H1 (cell line): Measurements from ENCODE around the gene ANKRD40CL. TPM values are rescaled to one million over a fixed set of nuclear protein-coding genes. Genes with fewer than 3 reads are reported as not detected.

Experiments
- CTCF ChIA-PET: fragments of 300-600 bp; sonication (Branson Sonifier 250); formaldehyde crosslinking; loops from one replicate; lab custom pipeline; 2021; ENCODE audit not compliant: partially characterized antibody; lab: Charles Lee
- POLR2A ChIA-PET: fragments of 300-600 bp; sonication (Branson Sonifier 250); formaldehyde crosslinking; loops from one replicate; lab custom pipeline; 2021; ENCODE audit warnings: inconsistent platforms; ENCODE audit not compliant: partially characterized antibody; lab: Charles Lee
- DNase-seq, 2 experiments: peaks; one replicate each; pipeline versions ENCODE4 v3.0.0 to v3.0.0-alpha.2; 2010 to 2022; ENCODE audit warnings: low spot score in 2 of 2, low read depth in 1 of 2, mixed read lengths in 1 of 2
- FAIRE-seq: peaks from 2 replicates; lab custom pipeline; 2011; peaks lifted over from hg19 to GRCh38; lab: Jason Lieb, UNC
- H2AFZ ChIP-seq: 2 replicates; pipeline ENCODE4 v1.8.1; 2012; ENCODE audit warnings: low read length, inconsistent platforms
- H2AK5ac ChIP-seq: 2 replicates; pipeline ENCODE4 v1.6.1; 2013; ENCODE audit warnings: low read depth, low read length
- H2BK120ac ChIP-seq: replicated peaks from 2 replicates; pipeline ENCODE3; 2013; ENCODE audit warnings: low read depth, low read length, inconsistent platforms
- H2BK12ac ChIP-seq: 2 replicates; pipeline ENCODE4 v1.6.1; 2013; ENCODE audit warnings: low read depth, low read length
- H2BK15ac ChIP-seq: 2 replicates; pipeline ENCODE4 v1.6.1; 2013; ENCODE audit warnings: low read length
- H2BK20ac ChIP-seq: 2 replicates; pipeline ENCODE4 v1.6.1; 2013; ENCODE audit warnings: low read length
- H2BK5ac ChIP-seq: 2 replicates; pipeline ENCODE4 v1.6.1; 2013; ENCODE audit warnings: low read depth, low read length
- H3K14ac ChIP-seq: 2 replicates; pipeline ENCODE4 v1.6.1; 2013; ENCODE audit warnings: inconsistent platforms; ENCODE audit not compliant: insufficient read length
- H3K18ac ChIP-seq: 2 replicates; pipeline ENCODE4 v1.6.1; 2013; ENCODE audit warnings: low read length; ENCODE audit errors: extremely low read depth
- H3K23ac ChIP-seq: 2 replicates; pipeline ENCODE4 v1.6.1; 2013; ENCODE audit warnings: inconsistent platforms; ENCODE audit not compliant: insufficient read length
- H3K23me2 ChIP-seq: 2 replicates; pipeline ENCODE4 v1.6.1; 2013; ENCODE audit warnings: low read depth, low read length
- H3K27ac ChIP-seq: 2 replicates; pipeline ENCODE4 v1.6.1; 2011; ENCODE audit warnings: low read depth, low read length, inconsistent platforms
- H3K27me3 ChIP-seq, 4 experiments: replicated peaks in 1 of 4; 1 replicate in 1 of 4; 2 replicates in 3 of 4; pipeline versions ENCODE4 v1.6.1 to v1.8.1; 2011 to 2013; ENCODE audit warnings: low read length in 3 of 4, mild to moderate bottlenecking in 3 of 4, inconsistent platforms in 2 of 4, mixed read lengths in 2 of 4, moderate library complexity in 1 of 4; ENCODE audit not compliant: control insufficient read depth in 3 of 4, insufficient read depth in 3 of 4; ENCODE audit errors: extremely low read depth in 1 of 4
- H3K36me3 ChIP-seq, 4 experiments: 2 replicates each; pipeline versions ENCODE4 v1.6.1 to v1.8.1; 2011 to 2013; ENCODE audit warnings: mild to moderate bottlenecking in 4 of 4, low read length in 3 of 4, moderate library complexity in 2 of 4, control low read depth in 1 of 4, inconsistent platforms in 1 of 4; ENCODE audit not compliant: insufficient read depth in 4 of 4, control insufficient read depth in 2 of 4
- H3K4ac ChIP-seq: replicated peaks from 2 replicates; pipeline ENCODE3; 2013; ENCODE audit warnings: low read length, low read depth, mixed read lengths, inconsistent platforms; ENCODE audit not compliant: insufficient read length
- H3K4me1 ChIP-seq, 4 experiments: replicated peaks in 1 of 4; 1 replicate in 1 of 4; 2 replicates in 3 of 4; pipeline versions ENCODE4 v1.6.1 to v1.8.1; 2011 to 2013; ENCODE audit warnings: low read length in 3 of 4, inconsistent platforms in 2 of 4, mixed read lengths in 1 of 4; ENCODE audit not compliant: insufficient read depth in 4 of 4, control insufficient read depth in 3 of 4
- H3K4me2 ChIP-seq, 2 experiments: 2 replicates each; pipeline versions ENCODE4 v1.6.1 to v1.8.1; 2011 to 2013; ENCODE audit warnings: low read depth in 2 of 2, low read length in 2 of 2, control low read depth in 1 of 2, inconsistent platforms in 1 of 2, mild to moderate bottlenecking in 1 of 2; ENCODE audit not compliant: insufficient read depth in 1 of 2
- H3K4me3 ChIP-seq, 4 experiments: fragments of 200-600, 300-600 bp in 1 of 4; sonication (generic), shearing (Covaris generic), sonication (Bioruptor Twin) in 1 of 4; 2 replicates each; pipeline versions ENCODE4 v1.5.1 to v1.8.1; 2011 to 2016; ENCODE audit warnings: low read length in 4 of 4, low read depth in 3 of 4, control low read depth in 2 of 4, inconsistent platforms in 2 of 4, mild to moderate bottlenecking in 2 of 4, mixed read lengths in 1 of 4, moderate library complexity in 1 of 4; ENCODE audit not compliant: insufficient read depth in 2 of 4; ENCODE audit errors: extremely low read depth in 1 of 4
- H3K56ac ChIP-seq: replicated peaks from 2 replicates; pipeline ENCODE3; 2013; ENCODE audit warnings: low read depth, mild to moderate bottlenecking, mixed read lengths, low read length, inconsistent platforms; ENCODE audit not compliant: insufficient read length
- H3K79me1 ChIP-seq: 2 replicates; pipeline ENCODE4 v1.6.1; 2013; ENCODE audit warnings: low read depth, low read length, control low read depth
- H3K79me2 ChIP-seq, 2 experiments: 2 replicates each; pipeline versions ENCODE4 v1.6.1 to v1.8.1; 2012 to 2013; ENCODE audit warnings: low read length in 2 of 2, mild to moderate bottlenecking in 2 of 2, inconsistent platforms in 1 of 2; ENCODE audit not compliant: insufficient read depth in 2 of 2, control insufficient read depth in 1 of 2
- H3K9ac ChIP-seq, 4 experiments: replicated peaks in 1 of 4; 1 replicate in 1 of 4; 2 replicates in 3 of 4; pipeline versions ENCODE4 v1.6.1 to v1.8.1; 2011 to 2013; ENCODE audit warnings: low read depth in 3 of 4, low read length in 3 of 4, control low read depth in 2 of 4, mild to moderate bottlenecking in 2 of 4, moderate library complexity in 2 of 4, inconsistent platforms in 1 of 4; ENCODE audit errors: extremely low read depth in 1 of 4
- H3K9me3 ChIP-seq, 2 experiments: 2 replicates each; pipeline versions ENCODE4 v1.6.1 to v1.8.1; 2012 to 2013; ENCODE audit warnings: mild to moderate bottlenecking in 2 of 2, moderate library complexity in 2 of 2, control low read depth in 1 of 2, inconsistent platforms in 1 of 2, low read depth in 1 of 2, low read length in 1 of 2, mixed read lengths in 1 of 2; ENCODE audit not compliant: insufficient read depth in 2 of 2
- H4K20me1 ChIP-seq, 2 experiments: replicated peaks in 1 of 2; 2 replicates each; pipeline versions ENCODE3 to v1.8.1; 2011 to 2013; ENCODE audit warnings: inconsistent platforms in 2 of 2, low read length in 2 of 2, mild to moderate bottlenecking in 1 of 2; ENCODE audit not compliant: insufficient read depth in 2 of 2, control insufficient read depth in 1 of 2
- H4K5ac ChIP-seq: 2 replicates; pipeline ENCODE4 v1.6.1; 2013; ENCODE audit warnings: low read length, low read depth, mixed read lengths, inconsistent platforms; ENCODE audit not compliant: insufficient read length
- H4K8ac ChIP-seq: 2 replicates; pipeline ENCODE4 v1.8.0; 2013; ENCODE audit warnings: mild to moderate bottlenecking, moderate library complexity, low read length, inconsistent platforms; ENCODE audit not compliant: insufficient read depth; ENCODE audit errors: extremely low read depth
- H4K91ac ChIP-seq: replicated peaks from 2 replicates; pipeline ENCODE3; 2013; ENCODE audit warnings: low read length, mixed read lengths, inconsistent platforms; ENCODE audit not compliant: insufficient read length
- EP300 ChIP-seq, 2 experiments: IDR thresholded peaks; 1 replicate in 1 of 2; 2 replicates in 1 of 2; pipeline ENCODE4 v1.6.1; 2011 to 2012; ENCODE audit warnings: low read depth in 2 of 2, low read length in 2 of 2, mild to moderate bottlenecking in 2 of 2, borderline replicate concordance in 1 of 2, inconsistent platforms in 1 of 2, moderate library complexity in 1 of 2
- GTF2F1 ChIP-seq: IDR thresholded peaks from 2 replicates; pipeline ENCODE4 v1.6.1; 2012; ENCODE audit warnings: low read depth, low read length, improper control_type of control experiment, borderline replicate concordance
- HDAC6 ChIP-seq: IDR thresholded peaks from one replicate; pipeline ENCODE4 v1.7.1; 2012; ENCODE audit warnings: low read depth, mild to moderate bottlenecking, inconsistent platforms, low read length, moderate library complexity
- NRF1 ChIP-seq: IDR thresholded peaks from 2 replicates; pipeline ENCODE4 v1.6.1; 2011; ENCODE audit warnings: mild to moderate bottlenecking, low read depth, low read length, improper control_type of control experiment
- POU5F1 ChIP-seq: IDR thresholded peaks from 2 replicates; pipeline ENCODE4 v1.6.1; 2011; ENCODE audit warnings: low read depth, mild to moderate bottlenecking, low read length, moderate library complexity
- SAP30 ChIP-seq: fragments of 300-600 bp; sonication (generic); IDR thresholded peaks from 2 replicates; pipeline ENCODE4 v1.7.1; 2012; ENCODE audit warnings: low read length, moderate library complexity, mild to moderate bottlenecking, inconsistent platforms; ENCODE audit not compliant: insufficient read depth, insufficient replicate concordance
- SIN3A ChIP-seq, 2 experiments: IDR thresholded peaks in 1 of 2; conservative IDR thresholded peaks in 1 of 2; 2 replicates each; pipeline ENCODE4 v1.6.1; 2011 to 2012; ENCODE audit warnings: low read length in 2 of 2, improper control_type of control experiment in 1 of 2, low read depth in 1 of 2, mild to moderate bottlenecking in 1 of 2
- TEAD4 ChIP-seq: IDR thresholded peaks from 2 replicates; pipeline ENCODE4 v1.6.1; 2012; ENCODE audit warnings: low read depth, low read length, inconsistent platforms, mixed read lengths
- USF2 ChIP-seq: IDR thresholded peaks from 2 replicates; pipeline ENCODE4 v1.6.1; 2011; ENCODE audit warnings: low read length, improper control_type of control experiment
- WGBS, 2 experiments: shearing (Covaris generic) in 1 of 2; methylation state at CpG; one replicate each; pipeline versions ENCODE4 v1.1.6 to v1.1.7; 2013 to 2015; ENCODE audit warnings: low lambda C conversion rate in 2 of 2, mixed read lengths in 2 of 2, inconsistent platforms in 1 of 2, low coverage in 1 of 2, missing lambda C conversion rate in 1 of 2; ENCODE audit not compliant: insufficient replicate concordance in 2 of 2, insufficient coverage in 1 of 2, insufficient read length in 1 of 2; ENCODE audit errors: extremely low coverage in 1 of 2, missing lambda C conversion rate in 1 of 2; 5-methylcytosine and 5-hydroxymethylcytosine counted together
- polyA plus RNA-seq, 7 experiments: library from polyadenylated mRNA; depleted of rRNA in 3 of 7; stranded (reverse) in 5 of 7; unstranded in 2 of 7; fragments of >200 nt in 5 of 7; fragments of 200-250 nt in 2 of 7; gene quantifications; 1 replicate in 5 of 7; 2 replicates in 1 of 7; 4 replicates in 1 of 7; pipeline versions ENCODE4 v1.2.1 to v1.2.3, GENCODE V29; 2011 to 2013; ENCODE audit warnings: missing spikeins in 2 of 7, mixed read lengths in 2 of 7
- total RNA-seq: library from RNA; stranded (reverse); fragmentation: NEBNext Ultra II Directional; extraction: Animal tissue kit (Norgen Biotek cat#: 25700); gene quantifications from 2 replicates; pipeline ENCODE4 v1.2.1, GENCODE V29; 2021

ANKRD40CL gene
- total and polyA plus RNA-seq, 2 of the 8 experiments (the other 6 are each of a cell fraction or from before 2014, with no cell fraction given): not detected

- Histone ChIP-seq H3K27me3 (no peaks in the 10 kb centered on the region), H3K36me3 (peaks cover 0 to 5% (median 1%) of the 10 kb centered on the region in 4 experiments; a peak in 1 of 8 replicates), H2BK120ac (no peak overlapping the region), H3K4ac (no peak overlapping the region), H2AK5ac (no peak overlapping the region), H3K27ac (no peak overlapping the region), H3K23ac (no peak overlapping the region), H3K4me2 (no peak overlapping the region), H3K9ac (no peak overlapping the region), H3K4me1 (peaks cover 2 to 7% (median 4%) of the 10 kb centered on the region in 4 experiments; a peak in 4 of 7 replicates), H2BK15ac (no peak overlapping the region), H3K79me1 (peaks cover 4% of the 10 kb centered on the region; the same call in 1 of the 2 replicates), H2AFZ (no peak overlapping the region), H3K79me2 (peaks cover 84 to 100% of the 10 kb centered on the region in 2 experiments), H2BK12ac (no peak overlapping the region), H3K56ac (no peak overlapping the region), H4K8ac (no peak overlapping the region), H2BK20ac (no peak overlapping the region), H3K4me3 (no peak overlapping the region), H4K5ac (no peak overlapping the region), H3K14ac (no peak overlapping the region), H4K91ac (no peak overlapping the region), H3K18ac (no peak overlapping the region), H3K9me3 (no peaks in the 10 kb centered on the region), H3K23me2 (no peaks in the 10 kb centered on the region; the same call in 1 of the 2 replicates), H4K20me1 (peaks cover 32 to 40% of the 10 kb centered on the region in 2 experiments), H2BK5ac (no peak overlapping the region)
- no peak for DNase-seq
- ChIA-PET CTCF (interaction anchor here (0.6 to 1.5 kb wide), 6 partner anchors 15 to 180 kb away, joined by 3 to 4 read pairs (median 3); no protein-coding TSS in a partner anchor), POLR2A (interaction anchor here (0.8 to 4.5 kb wide), 3 partner anchors 7 to 59 kb away, joined by 3 to 22 read pairs (median 3); partner anchors contain the start of gene LUC7L3)
- no peak for FAIRE-seq
- 90% methylated on average over 12 of the region's 12 CpGs; no CpG with 5 or more reads in 1 of the 2 experiments for WGBS, 2 experiments
- no peak for TF ChIP-seq NRF1
- no peak for TF ChIP-seq USF2
- no peak for TF ChIP-seq SAP30
- no peak for TF ChIP-seq POU5F1
- TF ChIP-seq TEAD4: no peak
- TF ChIP-seq SIN3A (conservative IDR thresholded peaks at IDR 0.05 in 1 of 2, IDR thresholded peaks at IDR 0.05 in 1 of 2; ENCODE audit: low read depth in 1 of 2, low read length in 2 of 2): no peak
- TF ChIP-seq EP300 (IDR thresholded peaks at IDR 0.05; ENCODE audit: borderline replicate concordance in 1 of 2, low read depth in 2 of 2, low read length in 2 of 2): no peak
- TF ChIP-seq GTF2F1: no peak
- no peak for TF ChIP-seq HDAC6
Observed at GRCh38 chr17:50725769-50726655, 41.3 kb downstream of the ANKRD40CL start.
